Erythroblast (primary cell): ENCODE results near the gene KIF13A.
A peak's percentile ranks its signal among the peaks of the same experiment; 100 is the strongest.
"Not testable (repeated sequence)": the region's sequence is repeated elsewhere in the genome, so short reads cannot be mapped to it uniquely, and the experiment has no call there.

ENCODE experiments used
- DNase-seq, 2 experiments: peaks; one replicate each; lab custom pipeline; 2025; lab: John Stamatoyannopoulos, UW
- GATA1 ChIP-seq: IDR thresholded peaks from 2 replicates; pipeline ENCODE4 v1.6.1; 2011; ENCODE audit warnings: low read depth, mild to moderate bottlenecking, control low read depth, low read length, moderate library complexity
- POLR2A ChIP-seq: IDR thresholded peaks from 2 replicates; pipeline ENCODE4 v1.6.1; 2011; ENCODE audit warnings: mild to moderate bottlenecking, low read length

KIF13A gene

GRCh38 chr6:17967668-17968518 lies 19.5 kb downstream of the KIF13A start:
- no peak for TF ChIP-seq POLR2A
- TF ChIP-seq GATA1 = no peak
- no peak for DNase-seq

- no peak for DNase-seq
- TF ChIP-seq POLR2A = no peak
- no peak for TF ChIP-seq GATA1
These were observed 21.0 kb downstream of the KIF13A start for GRCh38 chr6:17966451-17966850.

GRCh38 chr6:17965397-17965796 lies 22.0 kb downstream of the KIF13A start:
- TF ChIP-seq GATA1 (no peak), POLR2A (no peak)
- DNase-seq = no peak

- no peak for DNase-seq
- TF ChIP-seq POLR2A (no peak), GATA1 (no peak)
These were observed 22.8 kb downstream of the KIF13A start for GRCh38 chr6:17964633-17965032.

GRCh38 chr6:17962436-17963031 lies 24.9 kb downstream of the KIF13A start:
- peak; percentile 43 to 79 for DNase-seq
- no peak for TF ChIP-seq GATA1
- no peak for TF ChIP-seq POLR2A

- no peak for DNase-seq
- TF ChIP-seq GATA1 = no peak
- TF ChIP-seq POLR2A = no peak
These were observed 28.1 kb downstream of the KIF13A start for GRCh38 chr6:17959302-17959701.

- no peak for DNase-seq
- TF ChIP-seq GATA1 (no peak), POLR2A (no peak)
These were observed 29.4 kb downstream of the KIF13A start for GRCh38 chr6:17957904-17958620.

- peak; percentile 11 to 47 for DNase-seq
- TF ChIP-seq GATA1 (no peak), POLR2A (no peak)
These were observed 29.9 kb downstream of the KIF13A start for GRCh38 chr6:17957498-17957897.

- DNase-seq = peak in 1 of 2 experiments; percentile 31
- TF ChIP-seq GATA1 (no peak), POLR2A (no peak)
These were observed 30.3 kb downstream of the KIF13A start for GRCh38 chr6:17957086-17957485.

- no peak for DNase-seq
- no peak for TF ChIP-seq POLR2A
- no peak for TF ChIP-seq GATA1
These were observed 37.3 kb downstream of the KIF13A start for GRCh38 chr6:17950095-17950494.

- TF ChIP-seq GATA1 (no peak), POLR2A (no peak)
- DNase-seq = no peak
These were observed 38.3 kb downstream of the KIF13A start for GRCh38 chr6:17949168-17949567.

- TF ChIP-seq POLR2A = no peak
- DNase-seq = no peak
These were observed 38.7 kb downstream of the KIF13A start for GRCh38 chr6:17948725-17949124.

GRCh38 chr6:17947574-17947973 lies 39.9 kb downstream of the KIF13A start:
- DNase-seq = not testable (repeated sequence)

- no peak for TF ChIP-seq POLR2A
- no peak for TF ChIP-seq GATA1
- no peak for DNase-seq
These were observed 41.9 kb downstream of the KIF13A start for GRCh38 chr6:17945575-17945974.

- TF ChIP-seq POLR2A (no peak), GATA1 (no peak)
- DNase-seq = no peak
These were observed 42.3 kb downstream of the KIF13A start for GRCh38 chr6:17945111-17945510.
